Placental pericyte (primary cell): ENCODE measurements around the gene GAL. TPM values are rescaled to one million over a fixed set of nuclear protein-coding genes. Genes with fewer than 3 reads are reported as not detected.

Source experiments
- total RNA-seq: library from RNA; depleted of rRNA; stranded (reverse); fragments of >200 nt; gene quantifications from 2 replicates; pipeline ENCODE4 v1.2.3, GENCODE V29; 2012

GAL gene, protein sequence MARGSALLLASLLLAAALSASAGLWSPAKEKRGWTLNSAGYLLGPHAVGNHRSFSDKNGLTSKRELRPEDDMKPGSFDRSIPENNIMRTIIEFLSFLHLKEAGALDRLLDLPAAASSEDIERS
- total RNA-seq: 0.72 TPM in 1 of 2 replicates, not detected in the other

DNA sequence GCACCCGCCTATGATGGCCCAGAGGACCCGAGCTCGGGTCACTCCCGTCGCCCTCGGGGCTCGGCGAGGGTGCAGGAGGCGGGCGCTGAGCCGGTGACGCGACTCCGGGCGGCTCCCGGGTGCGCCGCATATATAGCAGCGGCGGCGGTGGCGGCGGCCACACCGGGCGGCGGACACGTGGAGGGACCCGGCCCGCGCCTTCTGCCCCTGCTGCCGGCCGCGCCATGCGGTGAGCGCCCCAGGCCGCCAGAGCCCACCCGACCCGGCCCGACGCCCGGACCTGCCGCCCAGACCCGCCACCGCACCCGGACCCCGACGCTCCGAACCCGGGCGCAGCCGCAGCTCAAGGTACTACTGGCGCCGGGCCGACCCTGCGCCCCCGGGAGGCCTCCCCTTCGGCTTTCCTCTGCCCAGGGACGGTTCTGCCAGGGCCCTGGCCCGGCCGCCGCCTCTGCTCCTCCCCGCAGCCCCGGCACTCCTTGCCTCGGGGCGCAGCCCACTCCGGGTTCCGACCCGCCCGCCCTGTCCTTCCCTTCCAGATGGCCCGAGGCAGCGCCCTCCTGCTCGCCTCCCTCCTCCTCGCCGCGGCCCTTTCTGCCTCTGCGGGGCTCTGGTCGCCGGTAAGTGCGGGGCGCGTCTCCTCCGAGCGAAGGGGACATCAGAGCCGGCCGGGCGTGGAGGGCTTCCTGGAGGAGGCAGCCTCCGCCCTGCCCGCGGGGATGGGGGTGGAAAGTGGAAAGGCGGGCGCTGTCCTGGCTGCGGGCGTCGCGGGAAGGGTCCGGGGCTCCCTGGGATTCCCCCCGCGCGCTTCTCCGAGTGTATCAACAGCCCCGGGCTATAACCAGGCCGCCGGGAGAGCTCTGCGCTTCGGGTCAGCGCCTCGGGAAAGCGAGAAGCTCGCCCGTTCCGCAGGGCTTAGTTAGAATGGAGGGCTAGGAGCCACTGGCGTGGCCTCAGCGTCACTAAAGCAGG is at the start of gene GAL:
Gene GAL, plus strand, starts transcription at position 160 of the 972 bp plus-strand sequence. Its CDS starts 380 bp downstream, at position 540.

Other genes with a start within 250 kb of the GAL start
- gene PPP6R3, start 223.8 kb upstream of the GAL start, total RNA-seq: 117 and 171 TPM in 2 replicates
- gene TESMIN, start 67.0 kb downstream of the GAL start, total RNA-seq: 0.44 and 0.57 TPM in 2 replicates
- 31.1 and 35.7 TPM in 2 replicates for gene CPT1A, start 157.4 kb downstream of the GAL start, total RNA-seq
- gene MRPL21, start 219.3 kb downstream of the GAL start, total RNA-seq: 55.6 and 61.1 TPM in 2 replicates
- 9.4 and 18.0 TPM in 2 replicates for gene IGHMBP2, start 219.3 kb downstream of the GAL start, total RNA-seq